H1 (cell line): ENCODE measurements around the gene DHX58. TPM values are rescaled to one million over a fixed set of nuclear protein-coding genes. Genes with fewer than 3 reads are reported as not detected.

Source experiments
- CTCF ChIA-PET: fragments of 300-600 bp; sonication (Branson Sonifier 250); formaldehyde crosslinking; loops from one replicate; lab custom pipeline; 2021; ENCODE audit not compliant: partially characterized antibody; lab: Charles Lee
- POLR2A ChIA-PET: fragments of 300-600 bp; sonication (Branson Sonifier 250); formaldehyde crosslinking; loops from one replicate; lab custom pipeline; 2021; ENCODE audit warnings: inconsistent platforms; ENCODE audit not compliant: partially characterized antibody; lab: Charles Lee
- DNase-seq, 2 experiments: peaks; one replicate each; pipeline versions ENCODE4 v3.0.0 to v3.0.0-alpha.2; 2010 to 2022; ENCODE audit warnings: low spot score in 2 of 2, low read depth in 1 of 2, mixed read lengths in 1 of 2
- FAIRE-seq: peaks from 2 replicates; lab custom pipeline; 2011; peaks lifted over from hg19 to GRCh38; lab: Jason Lieb, UNC
- H2AFZ ChIP-seq: 2 replicates; pipeline ENCODE4 v1.8.1; 2012; ENCODE audit warnings: low read length, inconsistent platforms
- H2AK5ac ChIP-seq: 2 replicates; pipeline ENCODE4 v1.6.1; 2013; ENCODE audit warnings: low read depth, low read length
- H2BK120ac ChIP-seq: replicated peaks from 2 replicates; pipeline ENCODE3; 2013; ENCODE audit warnings: low read depth, low read length, inconsistent platforms
- H2BK12ac ChIP-seq: 2 replicates; pipeline ENCODE4 v1.6.1; 2013; ENCODE audit warnings: low read depth, low read length
- H2BK15ac ChIP-seq: 2 replicates; pipeline ENCODE4 v1.6.1; 2013; ENCODE audit warnings: low read length
- H2BK20ac ChIP-seq: 2 replicates; pipeline ENCODE4 v1.6.1; 2013; ENCODE audit warnings: low read length
- H2BK5ac ChIP-seq: 2 replicates; pipeline ENCODE4 v1.6.1; 2013; ENCODE audit warnings: low read depth, low read length
- H3K14ac ChIP-seq: 2 replicates; pipeline ENCODE4 v1.6.1; 2013; ENCODE audit warnings: inconsistent platforms; ENCODE audit not compliant: insufficient read length
- H3K18ac ChIP-seq: 2 replicates; pipeline ENCODE4 v1.6.1; 2013; ENCODE audit warnings: low read length; ENCODE audit errors: extremely low read depth
- H3K23ac ChIP-seq: 2 replicates; pipeline ENCODE4 v1.6.1; 2013; ENCODE audit warnings: inconsistent platforms; ENCODE audit not compliant: insufficient read length
- H3K23me2 ChIP-seq: 2 replicates; pipeline ENCODE4 v1.6.1; 2013; ENCODE audit warnings: low read depth, low read length
- H3K27ac ChIP-seq: 2 replicates; pipeline ENCODE4 v1.6.1; 2011; ENCODE audit warnings: low read depth, low read length, inconsistent platforms
- H3K27me3 ChIP-seq, 4 experiments: replicated peaks in 1 of 4; 1 replicate in 1 of 4; 2 replicates in 3 of 4; pipeline versions ENCODE4 v1.6.1 to v1.8.1; 2011 to 2013; ENCODE audit warnings: low read length in 3 of 4, mild to moderate bottlenecking in 3 of 4, inconsistent platforms in 2 of 4, mixed read lengths in 2 of 4, moderate library complexity in 1 of 4; ENCODE audit not compliant: control insufficient read depth in 3 of 4, insufficient read depth in 3 of 4; ENCODE audit errors: extremely low read depth in 1 of 4
- H3K36me3 ChIP-seq, 4 experiments: 2 replicates each; pipeline versions ENCODE4 v1.6.1 to v1.8.1; 2011 to 2013; ENCODE audit warnings: mild to moderate bottlenecking in 4 of 4, low read length in 3 of 4, moderate library complexity in 2 of 4, control low read depth in 1 of 4, inconsistent platforms in 1 of 4; ENCODE audit not compliant: insufficient read depth in 4 of 4, control insufficient read depth in 2 of 4
- H3K4ac ChIP-seq: replicated peaks from 2 replicates; pipeline ENCODE3; 2013; ENCODE audit warnings: low read length, low read depth, mixed read lengths, inconsistent platforms; ENCODE audit not compliant: insufficient read length
- H3K4me1 ChIP-seq, 4 experiments: replicated peaks in 1 of 4; 1 replicate in 1 of 4; 2 replicates in 3 of 4; pipeline versions ENCODE4 v1.6.1 to v1.8.1; 2011 to 2013; ENCODE audit warnings: low read length in 3 of 4, inconsistent platforms in 2 of 4, mixed read lengths in 1 of 4; ENCODE audit not compliant: insufficient read depth in 4 of 4, control insufficient read depth in 3 of 4
- H3K4me2 ChIP-seq, 2 experiments: 2 replicates each; pipeline versions ENCODE4 v1.6.1 to v1.8.1; 2011 to 2013; ENCODE audit warnings: low read depth in 2 of 2, low read length in 2 of 2, control low read depth in 1 of 2, inconsistent platforms in 1 of 2, mild to moderate bottlenecking in 1 of 2; ENCODE audit not compliant: insufficient read depth in 1 of 2
- H3K4me3 ChIP-seq, 4 experiments: fragments of 200-600, 300-600 bp in 1 of 4; sonication (generic), shearing (Covaris generic), sonication (Bioruptor Twin) in 1 of 4; 2 replicates each; pipeline versions ENCODE4 v1.5.1 to v1.8.1; 2011 to 2016; ENCODE audit warnings: low read length in 4 of 4, low read depth in 3 of 4, control low read depth in 2 of 4, inconsistent platforms in 2 of 4, mild to moderate bottlenecking in 2 of 4, mixed read lengths in 1 of 4, moderate library complexity in 1 of 4; ENCODE audit not compliant: insufficient read depth in 2 of 4; ENCODE audit errors: extremely low read depth in 1 of 4
- H3K56ac ChIP-seq: replicated peaks from 2 replicates; pipeline ENCODE3; 2013; ENCODE audit warnings: low read depth, mild to moderate bottlenecking, mixed read lengths, low read length, inconsistent platforms; ENCODE audit not compliant: insufficient read length
- H3K79me1 ChIP-seq: 2 replicates; pipeline ENCODE4 v1.6.1; 2013; ENCODE audit warnings: low read depth, low read length, control low read depth
- H3K79me2 ChIP-seq, 2 experiments: 2 replicates each; pipeline versions ENCODE4 v1.6.1 to v1.8.1; 2012 to 2013; ENCODE audit warnings: low read length in 2 of 2, mild to moderate bottlenecking in 2 of 2, inconsistent platforms in 1 of 2; ENCODE audit not compliant: insufficient read depth in 2 of 2, control insufficient read depth in 1 of 2
- H3K9ac ChIP-seq, 4 experiments: replicated peaks in 1 of 4; 1 replicate in 1 of 4; 2 replicates in 3 of 4; pipeline versions ENCODE4 v1.6.1 to v1.8.1; 2011 to 2013; ENCODE audit warnings: low read depth in 3 of 4, low read length in 3 of 4, control low read depth in 2 of 4, mild to moderate bottlenecking in 2 of 4, moderate library complexity in 2 of 4, inconsistent platforms in 1 of 4; ENCODE audit errors: extremely low read depth in 1 of 4
- H3K9me3 ChIP-seq, 2 experiments: 2 replicates each; pipeline versions ENCODE4 v1.6.1 to v1.8.1; 2012 to 2013; ENCODE audit warnings: mild to moderate bottlenecking in 2 of 2, moderate library complexity in 2 of 2, control low read depth in 1 of 2, inconsistent platforms in 1 of 2, low read depth in 1 of 2, low read length in 1 of 2, mixed read lengths in 1 of 2; ENCODE audit not compliant: insufficient read depth in 2 of 2
- H4K20me1 ChIP-seq, 2 experiments: replicated peaks in 1 of 2; 2 replicates each; pipeline versions ENCODE3 to v1.8.1; 2011 to 2013; ENCODE audit warnings: inconsistent platforms in 2 of 2, low read length in 2 of 2, mild to moderate bottlenecking in 1 of 2; ENCODE audit not compliant: insufficient read depth in 2 of 2, control insufficient read depth in 1 of 2
- H4K5ac ChIP-seq: 2 replicates; pipeline ENCODE4 v1.6.1; 2013; ENCODE audit warnings: low read length, low read depth, mixed read lengths, inconsistent platforms; ENCODE audit not compliant: insufficient read length
- H4K8ac ChIP-seq: 2 replicates; pipeline ENCODE4 v1.8.0; 2013; ENCODE audit warnings: mild to moderate bottlenecking, moderate library complexity, low read length, inconsistent platforms; ENCODE audit not compliant: insufficient read depth; ENCODE audit errors: extremely low read depth
- H4K91ac ChIP-seq: replicated peaks from 2 replicates; pipeline ENCODE3; 2013; ENCODE audit warnings: low read length, mixed read lengths, inconsistent platforms; ENCODE audit not compliant: insufficient read length
- CBX8 ChIP-seq: fragments of 300-800, 300-1000 bp; sonication (generic); IDR thresholded peaks from 2 replicates; pipeline ENCODE4 v1.7.1; 2016; ENCODE audit warnings: low read depth, low read length, borderline replicate concordance
- CREB1 ChIP-seq: IDR thresholded peaks from 2 replicates; pipeline ENCODE4 v1.6.1; 2012; ENCODE audit warnings: inconsistent platforms
- KDM4A ChIP-seq: IDR thresholded peaks from one replicate; pipeline ENCODE4 v1.7.1; 2012; ENCODE audit warnings: low read depth, mild to moderate bottlenecking, moderate library complexity, low read length, inconsistent platforms; ENCODE audit not compliant: severe bottlenecking
- SAP30 ChIP-seq: fragments of 300-600 bp; sonication (generic); IDR thresholded peaks from 2 replicates; pipeline ENCODE4 v1.7.1; 2012; ENCODE audit warnings: low read length, moderate library complexity, mild to moderate bottlenecking, inconsistent platforms; ENCODE audit not compliant: insufficient read depth, insufficient replicate concordance
- WGBS, 2 experiments: shearing (Covaris generic) in 1 of 2; methylation state at CpG; one replicate each; pipeline versions ENCODE4 v1.1.6 to v1.1.7; 2013 to 2015; ENCODE audit warnings: low lambda C conversion rate in 2 of 2, mixed read lengths in 2 of 2, inconsistent platforms in 1 of 2, low coverage in 1 of 2, missing lambda C conversion rate in 1 of 2; ENCODE audit not compliant: insufficient replicate concordance in 2 of 2, insufficient coverage in 1 of 2, insufficient read length in 1 of 2; ENCODE audit errors: extremely low coverage in 1 of 2, missing lambda C conversion rate in 1 of 2; 5-methylcytosine and 5-hydroxymethylcytosine counted together
- polyA plus RNA-seq, 7 experiments: library from polyadenylated mRNA; depleted of rRNA in 3 of 7; stranded (reverse) in 5 of 7; unstranded in 2 of 7; fragments of >200 nt in 5 of 7; fragments of 200-250 nt in 2 of 7; gene quantifications; 1 replicate in 5 of 7; 2 replicates in 1 of 7; 4 replicates in 1 of 7; pipeline versions ENCODE4 v1.2.1 to v1.2.3, GENCODE V29; 2011 to 2013; ENCODE audit warnings: missing spikeins in 2 of 7, mixed read lengths in 2 of 7
- total RNA-seq: library from RNA; stranded (reverse); fragmentation: NEBNext Ultra II Directional; extraction: Animal tissue kit (Norgen Biotek cat#: 25700); gene quantifications from 2 replicates; pipeline ENCODE4 v1.2.1, GENCODE V29; 2021

DHX58 gene
- total and polyA plus RNA-seq, 2 of the 8 experiments (the other 6 are each of a cell fraction or from before 2014, with no cell fraction given): 5.6 to 9.9 TPM

DNA sequence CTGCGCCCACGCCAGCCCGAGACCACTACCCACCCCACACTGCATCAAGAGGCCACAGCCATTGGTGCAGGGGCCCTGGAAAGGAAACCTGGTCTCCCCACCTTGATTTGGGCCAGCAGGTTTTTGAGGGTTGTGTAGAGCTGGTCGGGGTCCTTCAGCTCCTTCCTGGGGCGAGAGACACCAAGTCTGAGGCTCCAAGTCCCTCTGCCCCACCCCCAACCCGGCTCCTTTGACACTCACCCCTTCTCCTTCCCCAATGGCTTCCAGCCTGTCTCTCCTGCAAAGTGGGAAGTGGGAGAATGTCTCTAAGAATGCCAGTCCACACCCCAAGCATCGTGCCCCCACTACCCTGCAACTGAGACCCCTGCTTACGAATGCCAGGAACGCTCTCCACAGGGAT is 1.6 kb upstream of the DHX58 start:
- Histone ChIP-seq H3K9ac (no peak overlapping the region), H2BK15ac (no peak overlapping the region), H2BK120ac (no peak overlapping the region), H2BK20ac (no peak overlapping the region)
- no peak for FAIRE-seq
- POLR2A ChIA-PET: interaction anchor here (1.0 to 1.6 kb wide), 3 partner anchors 16 to 146 kb away, joined by 3 to 5 read pairs (median 4); partner anchors contain the start of gene NKIRAS2
- whole genome bisulfite sequencing, 2 experiments: 94% methylated on average over 9 of the region's 9 CpGs; no CpG with 5 or more reads in 1 of the 2 experiments
- no peak for TF ChIP-seq SAP30
- no peak for TF ChIP-seq CBX8
- TF ChIP-seq KDM4A: no peak
- no peak for TF ChIP-seq CREB1
- TF ChIP-seq, all 59 proteins: peak for 0
- H3K14ac ChIP-seq: no peak overlapping the region
- H3K79me2 ChIP-seq: no peaks in the 10 kb centered on the region
- no peaks in the 10 kb centered on the region for H3K79me1 ChIP-seq
- no peak overlapping the region for H2BK12ac ChIP-seq
- no peak overlapping the region for H3K27ac ChIP-seq
- H3K23ac ChIP-seq: no peak overlapping the region
- no peak overlapping the region for H2BK5ac ChIP-seq
- no peak overlapping the region for H3K56ac ChIP-seq
- no peak overlapping the region for H3K4ac ChIP-seq
- peaks cover 3 to 20% (median 5%) of the 10 kb centered on the region in 4 experiments; a peak in 6 of 8 replicates for H3K36me3 ChIP-seq
- no peaks in the 10 kb centered on the region for H3K23me2 ChIP-seq
- H3K4me3 ChIP-seq: no peak overlapping the region
- H3K18ac ChIP-seq: no peak overlapping the region
- no peak overlapping the region for H4K5ac ChIP-seq
- no peak for DNase-seq
- H3K27me3 ChIP-seq: no peaks in the 10 kb centered on the region
- no peak overlapping the region for H4K91ac ChIP-seq
- H3K4me1 ChIP-seq: peaks cover 0 to 7% (median 2%) of the 10 kb centered on the region in 4 experiments; a peak in 3 of 7 replicates
- CTCF ChIA-PET: interaction anchor here (1.2 to 39.4 kb wide), 10 partner anchors 16 to 151 kb away, joined by 3 to 1084 read pairs (median 4); partner anchors contain the start of genes DNAJC7, KCNH4, NKIRAS2 and RAB5C
- no peak overlapping the region for H2AK5ac ChIP-seq
- H3K9me3 ChIP-seq: no peaks in the 10 kb centered on the region
- H4K8ac ChIP-seq: no peak overlapping the region
- no peak overlapping the region for H3K4me2 ChIP-seq
- H4K20me1 ChIP-seq: peaks cover 0 to 5% of the 10 kb centered on the region in 2 experiments
- H2AFZ ChIP-seq: no peak overlapping the region
